CD4-positive, alpha-beta T cell treated with Interferon alpha-2 for 1 hour (primary cell): ENCODE data around the gene UTS2B.

Experiments used
- DNase-seq, 2 donors: peaks; one replicate each; pipeline ENCODE4 v3.0.0-alpha.2; 2020 to 2022

UTS2B gene

GRCh38 chr3:191320316-191320715 lies 10.0 kb downstream of the UTS2B start:
- no peak for DNase-seq

- DNase-seq: no peak
Observed at GRCh38 chr3:191316876-191317603, 13.3 kb downstream of the UTS2B start.

GRCh38 chr3:191314109-191314728 lies 16.1 kb downstream of the UTS2B start:
- no peak for DNase-seq

- no peak for DNase-seq
Observed at GRCh38 chr3:191313296-191313695, 17.0 kb downstream of the UTS2B start.

- no peak for DNase-seq
Observed at GRCh38 chr3:191307341-191307740, 23.0 kb downstream of the UTS2B start.

- DNase-seq: no peak
Observed at GRCh38 chr3:191306428-191306827, 23.9 kb downstream of the UTS2B start.

- DNase-seq: no peak
Observed at GRCh38 chr3:191303596-191303995, 26.7 kb downstream of the UTS2B start.

- no peak for DNase-seq
Observed at GRCh38 chr3:191302451-191302850, 27.9 kb downstream of the UTS2B start.

- no peak for DNase-seq
Observed at GRCh38 chr3:191301782-191302411, 28.4 kb downstream of the UTS2B start.

GRCh38 chr3:191301017-191301416 lies 29.3 kb downstream of the UTS2B start:
- DNase-seq: no peak

GRCh38 chr3:191300422-191300821 lies 29.9 kb downstream of the UTS2B start:
- no peak for DNase-seq

- no peak for DNase-seq
Observed at GRCh38 chr3:191298846-191299245, 31.5 kb downstream of the UTS2B start.

- DNase-seq: peak in 1 of 2 donors; percentile 42
Observed at GRCh38 chr3:191296041-191296541, 34.2 kb downstream of the UTS2B start.

GRCh38 chr3:191294291-191294690 lies 36.0 kb downstream of the UTS2B start:
- no peak for DNase-seq

GRCh38 chr3:191292243-191293015 lies 37.9 kb downstream of the UTS2B start:
- DNase-seq: no peak

GRCh38 chr3:191290311-191291025 lies 39.9 kb downstream of the UTS2B start:
- peak in 1 of 2 donors; percentile 55 for DNase-seq

GRCh38 chr3:191283400-191283799 lies 46.9 kb downstream of the UTS2B start:
- DNase-seq: no peak

GRCh38 chr3:191282251-191283185 lies 47.8 kb downstream of the UTS2B start:
- no peak for DNase-seq

GRCh38 chr3:191280882-191281281 lies 49.4 kb downstream of the UTS2B start:
- DNase-seq: no peak

- no peak for DNase-seq
Observed at GRCh38 chr3:191280111-191280510, 50.2 kb downstream of the UTS2B start.

- no peak for DNase-seq
Observed at GRCh38 chr3:191275751-191276150, 54.6 kb downstream of the UTS2B start.
